Naive B cell (primary cell): ENCODE data around the gene TAPT1. TPM values are rescaled to one million over a fixed set of nuclear protein-coding genes. Genes with fewer than 3 reads are reported as not detected.

Source experiments
- ATAC-seq, 2 donors: fragments of 150-1000 bp; cut with Tn5 transposase; 2 replicates each; pipeline ENCODE4 v1.10.0; 2021; ENCODE audit warnings: low read depth in 2 of 2, mild to moderate bottlenecking in 2 of 2, moderate library complexity in 2 of 2
- DNase-seq: peaks from one replicate; pipeline ENCODE4 v3.0.0; 2022
- H3K27ac Mint-ChIP-seq, 6 donors: one replicate each; pipeline ENCODE4 v1.8.0; 2020 to 2022; ENCODE audit warnings: mild to moderate bottlenecking in 6 of 6, mixed read lengths in 6 of 6, moderate library complexity in 5 of 6, inconsistent platforms in 2 of 6
- H3K27me3 Mint-ChIP-seq, 3 donors: one replicate each; pipeline ENCODE4 v1.8.0; 2021 to 2022; ENCODE audit warnings: mixed read lengths in 3 of 3, mild to moderate bottlenecking in 1 of 3
- H3K36me3 Mint-ChIP-seq, 2 donors: one replicate each; pipeline ENCODE4 v1.8.0; 2020 to 2022; ENCODE audit warnings: mixed read lengths in 2 of 2, inconsistent platforms in 1 of 2, mild to moderate bottlenecking in 1 of 2
- H3K4me1 Mint-ChIP-seq, 3 donors: one replicate each; pipeline ENCODE4 v1.8.0; 2020 to 2022; ENCODE audit warnings: mixed read lengths in 3 of 3, inconsistent platforms in 1 of 3, mild to moderate bottlenecking in 1 of 3, moderate library complexity in 1 of 3
- H3K4me3 Mint-ChIP-seq, 8 donors: one replicate each; pipeline ENCODE4 v1.8.0; 2020 to 2022; ENCODE audit warnings: mild to moderate bottlenecking in 8 of 8, mixed read lengths in 8 of 8, moderate library complexity in 8 of 8, inconsistent platforms in 2 of 8
- H3K9me3 Mint-ChIP-seq, 7 donors: one replicate each; pipeline ENCODE4 v1.8.0; 2020 to 2022; ENCODE audit warnings: mixed read lengths in 7 of 7, mild to moderate bottlenecking in 5 of 7, inconsistent platforms in 2 of 7, moderate library complexity in 1 of 7
- polyA plus RNA-seq, 6 donors: library from polyadenylated mRNA; unstranded; fragments of 300-500 nt; fragmentation: Illumina TruSeq; gene quantifications; one replicate each; pipeline ENCODE4 v1.2.3, GENCODE V29; 2021; ENCODE audit warnings: low read depth in 6 of 6

The TAPT1 gene
- polyA plus RNA-seq, 6 donors from 2014 or later = 119 to 235 (median 190) TPM

DNA sequence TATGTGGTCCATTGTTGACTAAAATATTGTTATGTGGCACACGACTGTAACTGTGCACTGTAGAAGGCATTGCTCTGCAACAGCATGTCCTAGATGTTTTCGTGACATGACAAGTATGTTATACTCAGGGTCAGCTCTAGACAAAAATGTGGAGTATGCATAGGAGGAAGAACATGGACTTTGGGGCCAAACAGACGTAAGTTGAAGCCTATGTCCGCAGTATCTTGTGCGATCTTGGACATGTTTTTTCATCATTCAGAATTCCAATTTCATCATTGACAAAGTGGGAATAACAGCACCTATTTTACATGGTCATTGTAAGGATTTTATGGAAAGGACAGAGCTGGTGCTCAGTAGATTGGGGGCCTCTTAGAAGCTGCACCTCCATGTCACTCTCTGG lies 114.7 kb downstream of the TAPT1 start:
- no peaks in the 10 kb centered on the region for H3K36me3 Mint-ChIP-seq
- no peaks in the 10 kb centered on the region for H3K4me1 Mint-ChIP-seq

GRCh38 chr4:16110661-16111290 lies 115.5 kb downstream of the TAPT1 start:
- H3K4me1 Mint-ChIP-seq = no peaks in the 10 kb centered on the region
- H3K36me3 Mint-ChIP-seq = no peaks in the 10 kb centered on the region
- no peak for DNase-seq
- peaks cover 0 to 4% (median 0%) of the 10 kb centered on the region in 7 donors for H3K9me3 Mint-ChIP-seq
- peaks cover 0 to 8% (median 0%) of the 10 kb centered on the region in 3 donors for H3K27me3 Mint-ChIP-seq
- ATAC-seq = no peak
- H3K4me3 Mint-ChIP-seq = no peak overlapping the region
- H3K27ac Mint-ChIP-seq = no peak overlapping the region

More for the DNA sequence above, 114.7 kb downstream of the TAPT1 start:
- DNase-seq (no peak), ATAC-seq (no peak)
- Mint-ChIP-seq H3K27ac (no peak overlapping the region), H3K9me3 (peaks cover 0 to 4% (median 0%) of the 10 kb centered on the region in 7 donors), H3K4me3 (no peak overlapping the region), H3K27me3 (peaks cover 0 to 15% (median 0%) of the 10 kb centered on the region in 3 donors)

Other genes starting within 250 kb of the TAPT1 start
- not detected for gene PROM1, start 142.4 kb downstream of the TAPT1 start, polyA plus RNA-seq